ENCODE data around the gene PCDHGA1.

GRCh38 chr5:141360685-141361084 is 30.4 kb downstream of the PCDHGA1 start:
- TF ChIP-seq EZH2phosphoT487 (IDR thresholded peaks at IDR 0.05; ENCODE audit: low read depth, severe bottlenecking, unreplicated experiment): no peak
- TF ChIP-seq CTCF (IDR thresholded peaks at IDR 0.05; ENCODE audit: poor library complexity): no peak
- no peak for TF ChIP-seq EZH2 (IDR thresholded peaks at IDR 0.05; ENCODE audit: borderline replicate concordance)

Measured in hepatocyte (in vitro differentiated cells).